Body of pancreas (tissue), 4 donors: ENCODE results near the gene WDR7.

Experiments
- POLR2A ChIP-seq, 3 donors: fragments of 450-650 bp; IDR thresholded peaks; one replicate each; pipeline ENCODE4 v1.6.1; 2016; ENCODE audit warnings: antibody characterized with exemption in 3 of 3, mild to moderate bottlenecking in 2 of 3
- TF ChIP-seq, protein P1 (sequence below), 7 experiments: fragments of 450-650 bp in 4 of 7; fragments of 200-600 bp in 3 of 7; sonication (generic) in 3 of 7; IDR thresholded peaks; one replicate each; pipeline ENCODE4 v1.5.1; 2016 to 2019; ENCODE audit warnings: antibody characterized with exemption in 7 of 7

DNA sequence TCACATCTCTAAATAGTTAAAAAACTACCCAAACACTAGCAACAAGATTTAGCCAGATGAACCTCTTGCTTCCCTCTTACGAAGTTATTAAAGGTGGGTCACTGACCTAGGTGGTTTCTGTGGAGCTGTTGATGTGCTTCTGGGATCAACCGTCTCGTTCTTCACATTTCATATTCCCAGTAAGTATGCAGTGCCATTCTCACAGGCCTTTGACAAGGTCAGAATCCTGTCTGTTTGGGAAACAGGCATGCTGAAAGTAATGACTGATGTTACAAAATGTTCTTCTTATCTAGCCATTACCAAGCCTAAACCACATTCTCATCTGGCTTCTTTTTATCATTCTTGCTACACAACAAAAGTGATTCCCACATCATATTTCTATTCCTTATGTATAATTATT is 70.3 kb downstream of the WDR7 start:
- TF ChIP-seq, protein P1, sequence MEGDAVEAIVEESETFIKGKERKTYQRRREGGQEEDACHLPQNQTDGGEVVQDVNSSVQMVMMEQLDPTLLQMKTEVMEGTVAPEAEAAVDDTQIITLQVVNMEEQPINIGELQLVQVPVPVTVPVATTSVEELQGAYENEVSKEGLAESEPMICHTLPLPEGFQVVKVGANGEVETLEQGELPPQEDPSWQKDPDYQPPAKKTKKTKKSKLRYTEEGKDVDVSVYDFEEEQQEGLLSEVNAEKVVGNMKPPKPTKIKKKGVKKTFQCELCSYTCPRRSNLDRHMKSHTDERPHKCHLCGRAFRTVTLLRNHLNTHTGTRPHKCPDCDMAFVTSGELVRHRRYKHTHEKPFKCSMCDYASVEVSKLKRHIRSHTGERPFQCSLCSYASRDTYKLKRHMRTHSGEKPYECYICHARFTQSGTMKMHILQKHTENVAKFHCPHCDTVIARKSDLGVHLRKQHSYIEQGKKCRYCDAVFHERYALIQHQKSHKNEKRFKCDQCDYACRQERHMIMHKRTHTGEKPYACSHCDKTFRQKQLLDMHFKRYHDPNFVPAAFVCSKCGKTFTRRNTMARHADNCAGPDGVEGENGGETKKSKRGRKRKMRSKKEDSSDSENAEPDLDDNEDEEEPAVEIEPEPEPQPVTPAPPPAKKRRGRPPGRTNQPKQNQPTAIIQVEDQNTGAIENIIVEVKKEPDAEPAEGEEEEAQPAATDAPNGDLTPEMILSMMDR (IDR thresholded peaks at IDR 0.05): no peak
- TF ChIP-seq POLR2A (IDR thresholded peaks at IDR 0.05): no peak
